HEK293 (cell line): Measurements from ENCODE around the gene DMD.

Experiments used
- CTCF ChIP-seq: fragments of 450-650 bp; formaldehyde crosslinking; IDR thresholded peaks from 2 replicates; pipeline ENCODE4 v1.5.1; 2016; ENCODE audit warnings: missing biosample characterization, missing genetic modification characterization
- PRDM1 ChIP-seq: fragments of 450-650 bp; formaldehyde crosslinking; IDR thresholded peaks from 2 replicates; pipeline ENCODE4; 2016; ENCODE audit warnings: missing biosample characterization, missing genetic modification characterization
- ZNF121 ChIP-seq: fragments of 450-650 bp; formaldehyde crosslinking; IDR thresholded peaks from 2 replicates; pipeline ENCODE4 v1.5.1; 2016; ENCODE audit warnings: missing biosample characterization, missing genetic modification characterization
- ZSCAN18 ChIP-seq: fragments of 450-650 bp; formaldehyde crosslinking; IDR thresholded peaks from 2 replicates; pipeline ENCODE4 v1.5.1; 2016; ENCODE audit warnings: missing biosample characterization, missing genetic modification characterization

GRCh38 chrX:31153475-31154047, 2057.8 kb downstream of the DMD start:
- TF ChIP-seq ZSCAN18 (tag by site-specific recombination) (no peak), ZNF121 (tag by site-specific recombination) (no peak), PRDM1 (tag by site-specific recombination) (no peak), CTCF (tag by site-specific recombination) (no peak)
